Fibroblast of the aortic adventitia (primary cell): Measurements from ENCODE around the gene MMP17. TPM values are rescaled to one million over a fixed set of nuclear protein-coding genes. Genes with fewer than 3 reads are reported as not detected.

Source experiments
- DNase-seq: peaks from one replicate; pipeline ENCODE4 v3.0.0-alpha.2; 2010; ENCODE audit warnings: low read depth
- H3K4me3 ChIP-seq: 2 replicates; pipeline ENCODE4 v1.5.1; 2011; ENCODE audit warnings: low read depth, mild to moderate bottlenecking, control low read depth, low read length, moderate library complexity
- total RNA-seq: library from RNA; depleted of rRNA; stranded (reverse); fragments of >200 nt; gene quantifications from 2 replicates; pipeline ENCODE4 v1.2.3, GENCODE V29; 2012; ENCODE audit warnings: low replicate concordance
- TF ChIP-seq, protein P1 (sequence below): IDR thresholded peaks from 2 replicates; pipeline ENCODE4 v1.5.1; 2011; ENCODE audit warnings: mild to moderate bottlenecking, low read length, control low read depth, inconsistent platforms; ENCODE audit not compliant: insufficient read depth

The MMP17 gene
- total RNA-seq, 1 donor, result 5.6 TPM

GRCh38 chr12:131841547-131841946 lies 13.4 kb downstream of the MMP17 start:
- TF ChIP-seq, protein P1, sequence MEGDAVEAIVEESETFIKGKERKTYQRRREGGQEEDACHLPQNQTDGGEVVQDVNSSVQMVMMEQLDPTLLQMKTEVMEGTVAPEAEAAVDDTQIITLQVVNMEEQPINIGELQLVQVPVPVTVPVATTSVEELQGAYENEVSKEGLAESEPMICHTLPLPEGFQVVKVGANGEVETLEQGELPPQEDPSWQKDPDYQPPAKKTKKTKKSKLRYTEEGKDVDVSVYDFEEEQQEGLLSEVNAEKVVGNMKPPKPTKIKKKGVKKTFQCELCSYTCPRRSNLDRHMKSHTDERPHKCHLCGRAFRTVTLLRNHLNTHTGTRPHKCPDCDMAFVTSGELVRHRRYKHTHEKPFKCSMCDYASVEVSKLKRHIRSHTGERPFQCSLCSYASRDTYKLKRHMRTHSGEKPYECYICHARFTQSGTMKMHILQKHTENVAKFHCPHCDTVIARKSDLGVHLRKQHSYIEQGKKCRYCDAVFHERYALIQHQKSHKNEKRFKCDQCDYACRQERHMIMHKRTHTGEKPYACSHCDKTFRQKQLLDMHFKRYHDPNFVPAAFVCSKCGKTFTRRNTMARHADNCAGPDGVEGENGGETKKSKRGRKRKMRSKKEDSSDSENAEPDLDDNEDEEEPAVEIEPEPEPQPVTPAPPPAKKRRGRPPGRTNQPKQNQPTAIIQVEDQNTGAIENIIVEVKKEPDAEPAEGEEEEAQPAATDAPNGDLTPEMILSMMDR, result no peak
- no peak for DNase-seq
- no peak overlapping the region for H3K4me3 ChIP-seq

GRCh38 chr12:131842169-131842568 lies 14.0 kb downstream of the MMP17 start:
- DNase-seq, result no peak
- no peak overlapping the region for H3K4me3 ChIP-seq
- TF ChIP-seq, protein P1, result no peak

DNA sequence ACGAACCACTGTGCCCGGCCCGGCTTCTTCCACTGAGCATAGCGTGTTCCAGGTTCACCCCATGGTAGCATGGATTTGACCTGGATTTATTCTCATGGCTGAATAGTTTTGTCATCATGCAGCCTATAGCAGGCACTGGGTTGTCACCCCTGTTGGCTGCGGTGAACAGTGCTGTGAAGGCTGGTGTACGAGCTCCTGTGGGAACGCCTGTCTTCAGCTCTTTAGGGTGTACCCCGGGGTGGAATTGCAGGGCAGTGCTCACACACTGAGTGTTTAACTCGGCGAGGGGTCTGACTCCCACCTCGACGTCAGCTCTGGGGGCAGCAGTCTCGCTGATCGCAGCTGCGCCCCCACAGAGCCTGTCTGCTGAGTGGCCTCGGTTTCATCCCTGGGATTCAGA lies 15.3 kb downstream of the MMP17 start:
- TF ChIP-seq, protein P1, result no peak
- DNase-seq, result no peak
- no peak overlapping the region for H3K4me3 ChIP-seq

- DNase-seq, result no peak
- H3K4me3 ChIP-seq, result no peak overlapping the region
- TF ChIP-seq, protein P1, result no peak
These were observed 15.9 kb downstream of the MMP17 start for GRCh38 chr12:131844140-131844539.

DNA sequence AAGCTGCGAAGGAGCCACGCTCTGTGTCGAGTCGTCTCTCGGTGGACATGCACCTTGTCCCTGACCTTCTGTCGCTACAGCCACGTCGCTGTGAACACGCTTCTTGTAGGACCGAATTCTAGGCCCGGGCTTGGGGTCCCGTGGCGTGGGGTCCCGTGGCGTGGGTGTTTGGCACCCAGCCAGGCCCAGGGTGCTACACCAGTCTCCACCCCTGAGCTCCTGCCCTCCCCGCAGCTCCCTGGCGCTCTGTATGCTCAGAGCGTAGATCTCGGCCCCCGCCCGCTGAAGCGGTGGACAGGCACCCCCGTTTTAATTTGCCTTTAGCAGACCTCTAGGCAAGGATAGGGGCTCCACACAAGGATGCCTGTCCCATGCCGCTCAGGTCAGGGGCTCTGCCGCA lies 16.5 kb downstream of the MMP17 start:
- TF ChIP-seq, protein P1, result no peak
- no peak overlapping the region for H3K4me3 ChIP-seq
- DNase-seq, result no peak

DNA sequence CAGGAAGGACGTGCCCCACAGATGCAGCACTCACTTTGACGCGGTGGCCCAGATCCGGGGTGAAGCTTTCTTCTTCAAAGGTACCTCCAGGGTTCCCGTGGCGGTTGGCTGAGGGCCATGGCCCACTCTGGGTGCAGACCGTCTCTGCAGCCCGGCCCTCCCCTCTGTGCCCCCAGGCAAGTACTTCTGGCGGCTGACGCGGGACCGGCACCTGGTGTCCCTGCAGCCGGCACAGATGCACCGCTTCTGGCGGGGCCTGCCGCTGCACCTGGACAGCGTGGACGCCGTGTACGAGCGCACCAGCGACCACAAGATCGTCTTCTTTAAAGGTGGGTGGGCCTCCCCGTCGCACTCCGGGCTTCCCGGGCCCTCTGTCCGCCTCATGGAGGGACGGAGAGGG lies 16.9 kb downstream of the MMP17 start:
- no peak for DNase-seq
- TF ChIP-seq, protein P1, result no peak
- H3K4me3 ChIP-seq, result no peak overlapping the region

GRCh38 chr12:131847456-131847855 lies 19.3 kb downstream of the MMP17 start:
- no peak overlapping the region for H3K4me3 ChIP-seq
- no peak for DNase-seq
- TF ChIP-seq, protein P1, result no peak
